ENCODE results near the gene APC2.
A peak's percentile ranks its signal among the peaks of the same experiment; 100 is the strongest.

The APC2 gene

GRCh38 chr19:1449467-1450442 is at the start of gene APC2:
Gene APC2 (plus strand): TSS chr19:1450121. CDS start chr19:1453002, 2,881 bp downstream.
- DNase-seq, result peak; percentile 29

GRCh38 chr19:1400281-1401137 is 49.4 kb upstream of the APC2 start:
- DNase-seq, result no peak

GRCh38 chr19:1401138-1401888 is 48.6 kb upstream of the APC2 start, which contains the start of gene GAMT:
Gene GAMT (minus strand): TSS chr19:1401542. CDS start chr19:1401476, 66 bp downstream.
- peak; percentile 61 for DNase-seq

- no peak for DNase-seq
Measured at GRCh38 chr19:1401889-1402217, 48.1 kb upstream of the APC2 start.

GRCh38 chr19:1402411-1403070 is 47.4 kb upstream of the APC2 start:
- DNase-seq, result no peak

GRCh38 chr19:1406774-1407527 is 43.0 kb upstream of the APC2 start:
- DNase-seq, result peak; percentile 99

GRCh38 chr19:1407528-1408299 is 42.2 kb upstream of the APC2 start, which contains the start of gene DAZAP1:
Gene DAZAP1 (plus strand): TSS chr19:1407586. CDS start chr19:1407774, 188 bp downstream.
- peak; percentile 43 for DNase-seq

GRCh38 chr19:1408300-1409203 is 41.4 kb upstream of the APC2 start:
- DNase-seq, result peak; percentile 66

GRCh38 chr19:1409204-1410005 is 40.5 kb upstream of the APC2 start:
- no peak for DNase-seq

- no peak for DNase-seq
Measured at GRCh38 chr19:1410136-1410786, 39.7 kb upstream of the APC2 start.

- no peak for DNase-seq
Measured at GRCh38 chr19:1410789-1411188, 39.1 kb upstream of the APC2 start.

- DNase-seq, result peak; percentile 21
Measured at GRCh38 chr19:1411255-1412191, 38.4 kb upstream of the APC2 start.

GRCh38 chr19:1412323-1412923 is 37.5 kb upstream of the APC2 start:
- DNase-seq, result no peak

- peak; percentile 26 for DNase-seq
Measured at GRCh38 chr19:1412995-1413800, 36.7 kb upstream of the APC2 start.
